Tibial artery (tissue), 4 donors: Measurements from ENCODE around the gene PCDH15.

Source experiments
- DNase-seq, 2 donors: peaks; one replicate each; pipeline ENCODE4 v3.0.0-alpha.2; 2019
- H3K27ac ChIP-seq, 2 donors: fragments of 200-600 bp; sonication (generic) in 1 of 2; 1 replicate in 1 of 2; 2 replicates in 1 of 2; pipeline ENCODE4 v1.5.1; 2018 to 2019; ENCODE audit warnings: mild to moderate bottlenecking in 1 of 2
- H3K27me3 ChIP-seq, 2 donors: fragments of 200-600 bp; sonication (generic) in 1 of 2; one replicate each; pipeline versions ENCODE4 v1.5.1 to v1.6.0; 2016 to 2019
- H3K36me3 ChIP-seq, 3 donors: fragments of 200-600 bp; sonication (generic) in 2 of 3; one replicate each; pipeline ENCODE4 v1.5.1; 2016 to 2019; ENCODE audit warnings: mild to moderate bottlenecking in 2 of 3
- H3K4me1 ChIP-seq, 4 donors: fragments of 200-600 bp; sonication (generic) in 2 of 4; 1 replicate in 3 of 4; 2 replicates in 1 of 4; pipeline ENCODE4 v1.5.1; 2016 to 2019
- H3K4me3 ChIP-seq, 2 donors: fragments of 200-600 bp; sonication (generic) in 1 of 2; 1 replicate in 1 of 2; 2 replicates in 1 of 2; pipeline ENCODE4 v1.5.1; 2018 to 2019; ENCODE audit warnings: mild to moderate bottlenecking in 2 of 2
- H3K9me3 ChIP-seq, 3 donors: fragments of 200-600 bp; sonication (generic) in 1 of 3; one replicate each; pipeline ENCODE4 v1.5.1; 2016 to 2019
- intact Hi-C: fragments of 100-400 bp; cut with DNase I; formaldehyde crosslinking; loops from one replicate; pipeline ENCODE4 v1.15.0; 2023; ENCODE audit warnings: low total_unique reads
- TF ChIP-seq, protein P1 (sequence below), 2 experiments: fragments of 200-600 bp in 1 of 2; fragments of 450-650 bp in 1 of 2; IDR thresholded peaks; one replicate each; pipeline ENCODE4 v1.5.1; 2017 to 2019; ENCODE audit warnings: antibody characterized with exemption in 2 of 2, mild to moderate bottlenecking in 1 of 2, moderate library complexity in 1 of 2

Gene PCDH15

DNA sequence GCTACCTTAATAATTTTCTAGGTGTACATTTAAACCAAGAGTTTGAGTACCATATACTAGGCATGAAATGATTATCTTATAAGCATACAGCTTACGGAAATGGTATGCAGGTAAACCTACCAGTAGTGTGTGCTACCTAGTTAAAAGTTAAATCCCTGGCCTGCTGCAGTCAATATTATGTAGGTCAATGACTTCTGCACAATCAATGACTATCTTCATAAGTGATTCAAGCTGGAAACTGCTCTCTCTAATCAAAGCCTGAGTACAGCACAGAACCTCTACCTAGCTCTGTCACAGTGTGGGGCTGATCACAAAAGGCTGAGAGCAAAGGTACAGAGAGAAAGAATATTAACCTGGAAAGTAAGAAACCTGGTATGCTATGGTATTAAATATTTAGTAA, 733.7 kb downstream of the PCDH15 start:
- Histone ChIP-seq H3K36me3 (no peaks in the 10 kb centered on the region), H3K4me1 (no peaks in the 10 kb centered on the region), H3K4me3 (no peak overlapping the region), H3K27me3 (no peaks in the 10 kb centered on the region), H3K9me3 (no peaks in the 10 kb centered on the region), H3K27ac (no peak overlapping the region)
- intact Hi-C loops = no loop called here
- DNase-seq = no peak
- TF ChIP-seq, protein P1, sequence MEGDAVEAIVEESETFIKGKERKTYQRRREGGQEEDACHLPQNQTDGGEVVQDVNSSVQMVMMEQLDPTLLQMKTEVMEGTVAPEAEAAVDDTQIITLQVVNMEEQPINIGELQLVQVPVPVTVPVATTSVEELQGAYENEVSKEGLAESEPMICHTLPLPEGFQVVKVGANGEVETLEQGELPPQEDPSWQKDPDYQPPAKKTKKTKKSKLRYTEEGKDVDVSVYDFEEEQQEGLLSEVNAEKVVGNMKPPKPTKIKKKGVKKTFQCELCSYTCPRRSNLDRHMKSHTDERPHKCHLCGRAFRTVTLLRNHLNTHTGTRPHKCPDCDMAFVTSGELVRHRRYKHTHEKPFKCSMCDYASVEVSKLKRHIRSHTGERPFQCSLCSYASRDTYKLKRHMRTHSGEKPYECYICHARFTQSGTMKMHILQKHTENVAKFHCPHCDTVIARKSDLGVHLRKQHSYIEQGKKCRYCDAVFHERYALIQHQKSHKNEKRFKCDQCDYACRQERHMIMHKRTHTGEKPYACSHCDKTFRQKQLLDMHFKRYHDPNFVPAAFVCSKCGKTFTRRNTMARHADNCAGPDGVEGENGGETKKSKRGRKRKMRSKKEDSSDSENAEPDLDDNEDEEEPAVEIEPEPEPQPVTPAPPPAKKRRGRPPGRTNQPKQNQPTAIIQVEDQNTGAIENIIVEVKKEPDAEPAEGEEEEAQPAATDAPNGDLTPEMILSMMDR (IDR thresholded peaks at IDR 0.05) = no peak

DNA sequence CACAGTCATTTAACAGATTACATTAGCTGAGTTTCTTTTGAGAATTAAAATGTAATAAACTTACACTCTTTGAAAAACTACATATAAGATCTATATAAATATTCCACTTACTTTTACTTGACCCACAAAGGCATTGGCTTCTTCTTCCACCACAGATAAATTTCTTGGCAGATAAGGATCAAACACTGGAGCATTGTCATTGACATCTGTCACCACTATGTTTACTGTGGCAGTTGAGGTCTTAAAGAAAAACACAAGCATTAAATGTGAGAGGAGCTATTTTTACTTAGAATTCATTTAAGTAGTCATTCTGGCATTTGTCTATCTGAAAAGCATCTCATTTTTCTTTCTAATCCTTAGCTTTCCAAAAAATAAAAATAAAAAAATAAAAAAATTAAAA, 734.4 kb downstream of the PCDH15 start:
- H3K4me3 ChIP-seq = no peak overlapping the region
- intact Hi-C loops = no loop called here
- no peak for DNase-seq
- no peak overlapping the region for H3K27ac ChIP-seq
- H3K36me3 ChIP-seq = no peaks in the 10 kb centered on the region
- no peaks in the 10 kb centered on the region for H3K9me3 ChIP-seq
- no peaks in the 10 kb centered on the region for H3K27me3 ChIP-seq
- no peaks in the 10 kb centered on the region for H3K4me1 ChIP-seq
- TF ChIP-seq, protein P1 (IDR thresholded peaks at IDR 0.05) = no peak

- Histone ChIP-seq H3K36me3 (no peaks in the 10 kb centered on the region), H3K27me3 (no peaks in the 10 kb centered on the region), H3K4me3 (no peak overlapping the region), H3K4me1 (no peaks in the 10 kb centered on the region), H3K27ac (no peak overlapping the region), H3K9me3 (no peaks in the 10 kb centered on the region)
- DNase-seq = no peak
- intact Hi-C loops = no loop called here
- TF ChIP-seq, protein P1 (IDR thresholded peaks at IDR 0.05) = no peak
Measured at GRCh38 chr10:54065106-54065505, 735.9 kb downstream of the PCDH15 start.

DNA sequence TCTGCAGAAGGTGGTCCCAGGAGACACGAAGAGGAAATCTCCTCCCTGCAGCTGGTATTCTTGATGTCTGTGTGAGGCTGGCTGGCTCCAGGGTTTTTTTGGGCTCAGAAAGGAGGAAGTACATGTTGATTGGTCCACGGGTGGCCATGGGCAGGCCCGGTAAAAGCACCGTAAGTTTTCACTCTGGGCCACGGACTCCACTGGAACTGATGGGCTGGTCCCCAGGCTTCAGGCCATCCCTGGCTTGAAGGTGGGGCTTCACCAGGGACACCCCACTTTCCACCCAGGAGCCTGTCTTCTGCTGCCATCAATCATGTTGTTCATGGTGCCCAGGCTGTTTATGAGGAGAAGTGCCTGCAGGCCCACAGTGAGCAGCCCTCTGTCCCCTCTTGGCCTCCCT, 736.8 kb downstream of the PCDH15 start:
- Histone ChIP-seq H3K9me3 (no peaks in the 10 kb centered on the region), H3K27me3 (no peaks in the 10 kb centered on the region), H3K4me1 (no peaks in the 10 kb centered on the region), H3K4me3 (no peak overlapping the region), H3K36me3 (no peaks in the 10 kb centered on the region), H3K27ac (no peak overlapping the region)
- intact Hi-C loops = no loop called here
- TF ChIP-seq, protein P1 (IDR thresholded peaks at IDR 0.05) = no peak
- DNase-seq = no peak

DNA sequence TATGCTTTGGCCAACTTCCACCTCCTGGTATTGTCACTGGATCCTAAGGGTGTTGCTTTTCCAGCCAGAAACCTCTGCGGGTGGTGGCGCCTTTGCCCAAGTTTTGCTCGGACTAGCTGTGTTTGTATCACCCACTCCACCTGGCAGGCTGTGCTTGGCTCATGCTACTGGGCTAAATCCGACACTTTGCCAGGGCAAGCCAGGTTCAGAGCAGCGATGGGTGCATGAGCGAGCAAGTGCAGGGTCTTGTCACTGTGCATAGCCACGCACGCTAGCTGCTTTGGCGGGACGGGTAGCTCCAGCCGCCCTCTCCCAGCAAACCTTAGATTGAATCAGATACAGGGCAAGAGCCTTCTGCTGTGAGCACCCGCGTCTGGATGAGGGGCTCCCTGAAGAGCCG, 737.5 kb downstream of the PCDH15 start:
- Histone ChIP-seq H3K9me3 (no peaks in the 10 kb centered on the region), H3K27me3 (no peaks in the 10 kb centered on the region), H3K4me1 (no peaks in the 10 kb centered on the region), H3K4me3 (no peak overlapping the region), H3K27ac (no peak overlapping the region), H3K36me3 (no peaks in the 10 kb centered on the region)
- intact Hi-C loops = no loop called here
- TF ChIP-seq, protein P1 (IDR thresholded peaks at IDR 0.05) = no peak
- no peak for DNase-seq

- H3K4me1 ChIP-seq = no peaks in the 10 kb centered on the region
Measured at GRCh38 chr10:54060572-54060971, 740.5 kb downstream of the PCDH15 start.

More at GRCh38 chr10:54060572-54060971, 740.5 kb downstream of the PCDH15 start:
- intact Hi-C loops = no loop called here
- no peaks in the 10 kb centered on the region for H3K9me3 ChIP-seq
- no peaks in the 10 kb centered on the region for H3K36me3 ChIP-seq
- H3K27me3 ChIP-seq = no peaks in the 10 kb centered on the region
- TF ChIP-seq, protein P1 (IDR thresholded peaks at IDR 0.05) = no peak
- no peak overlapping the region for H3K4me3 ChIP-seq
- H3K27ac ChIP-seq = no peak overlapping the region
- no peak for DNase-seq
